Bone marrow (tissue), 2 donors: Measurements from ENCODE around the gene GSKIP.

Experiments used
- DNase-seq, 2 donors: peaks; one replicate each; lab custom pipeline; 2025; lab: John Stamatoyannopoulos, UW

The GSKIP gene

GRCh38 chr14:96380735-96381134, 17.4 kb downstream of the GSKIP start:
- DNase-seq, result no peak

DNA sequence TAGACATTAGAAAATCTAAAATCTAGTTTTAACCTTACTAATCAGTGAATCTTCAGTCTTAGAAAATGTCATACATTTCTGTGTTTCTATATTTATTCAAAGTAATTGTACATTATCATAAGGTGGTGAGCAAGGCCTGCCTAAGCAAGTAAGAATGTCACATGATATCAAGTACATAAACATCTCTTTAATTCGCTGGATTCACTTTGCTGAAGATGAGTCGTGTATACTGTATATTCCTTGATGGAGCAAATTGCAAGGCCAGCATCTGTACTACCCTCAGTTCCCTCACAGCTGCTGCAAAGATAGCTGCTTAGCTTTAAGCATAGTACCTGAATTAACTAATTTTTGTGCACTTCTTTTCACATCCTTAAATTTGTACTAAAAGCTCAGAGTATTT, 20.1 kb downstream of the GSKIP start:
- no peak for DNase-seq

GRCh38 chr14:96384053-96384452, 20.7 kb downstream of the GSKIP start:
- DNase-seq, result no peak

DNA sequence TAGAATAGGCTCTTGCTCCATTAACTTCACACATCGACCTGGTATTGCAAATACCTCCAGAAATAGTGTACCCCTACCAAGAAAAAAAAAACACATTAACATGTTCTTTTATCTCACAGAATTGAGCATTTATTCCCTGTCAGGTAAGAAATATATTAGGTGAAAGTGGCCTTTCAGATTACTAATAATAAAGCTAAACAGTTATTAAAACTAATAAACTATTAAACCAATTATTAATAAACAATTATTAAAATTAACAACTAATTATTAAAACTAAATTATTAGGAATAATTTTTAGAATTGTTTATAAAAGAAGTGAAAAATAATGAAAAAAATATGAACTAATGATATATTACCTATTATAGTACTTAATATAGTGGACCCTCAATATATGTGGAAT, 21.4 kb downstream of the GSKIP start:
- DNase-seq, result no peak

DNA sequence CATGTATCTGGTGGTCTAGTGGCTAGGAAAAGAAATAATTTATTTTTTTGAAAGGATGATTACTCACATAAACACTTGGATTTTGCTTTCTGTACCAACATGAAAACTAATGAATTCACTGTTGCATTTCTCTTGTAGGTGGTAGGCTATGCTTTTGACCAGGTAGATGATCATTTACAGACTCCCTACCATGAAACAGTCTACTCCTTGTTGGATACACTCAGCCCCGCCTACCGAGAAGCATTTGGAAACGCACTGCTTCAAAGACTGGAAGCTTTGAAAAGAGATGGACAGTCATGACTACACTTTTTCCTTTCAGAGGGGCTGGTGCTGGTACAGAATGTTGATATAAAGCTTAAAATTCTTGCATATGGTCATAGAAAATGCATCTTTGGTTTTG, 22.1 kb downstream of the GSKIP start:
- no peak for DNase-seq

DNA sequence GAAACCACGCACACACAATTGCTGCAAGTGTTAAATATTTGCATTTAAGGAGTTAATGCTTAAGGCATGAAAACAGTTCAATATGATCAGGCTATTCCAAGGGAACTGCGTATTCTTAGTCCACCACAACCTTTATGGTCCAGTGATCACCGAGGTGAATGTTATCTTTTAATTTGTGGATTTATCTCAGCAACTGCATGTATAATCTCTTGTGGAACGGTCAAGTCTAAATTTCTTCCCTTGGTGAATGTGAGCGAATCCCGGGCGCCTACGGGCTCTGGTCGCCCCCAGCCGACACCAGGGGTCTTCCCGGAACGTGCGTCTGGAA, 27.6 kb downstream of the GSKIP start:
- DNase-seq, result no peak

GRCh38 chr14:96391293-96392118, 28.2 kb downstream of the GSKIP start:
- peak; percentile 94 to 97 for DNase-seq

- DNase-seq, result no peak
Observed at GRCh38 chr14:96393071-96393691, 29.9 kb downstream of the GSKIP start.

GRCh38 chr14:96394047-96394815, 30.9 kb downstream of the GSKIP start:
- no peak for DNase-seq

DNA sequence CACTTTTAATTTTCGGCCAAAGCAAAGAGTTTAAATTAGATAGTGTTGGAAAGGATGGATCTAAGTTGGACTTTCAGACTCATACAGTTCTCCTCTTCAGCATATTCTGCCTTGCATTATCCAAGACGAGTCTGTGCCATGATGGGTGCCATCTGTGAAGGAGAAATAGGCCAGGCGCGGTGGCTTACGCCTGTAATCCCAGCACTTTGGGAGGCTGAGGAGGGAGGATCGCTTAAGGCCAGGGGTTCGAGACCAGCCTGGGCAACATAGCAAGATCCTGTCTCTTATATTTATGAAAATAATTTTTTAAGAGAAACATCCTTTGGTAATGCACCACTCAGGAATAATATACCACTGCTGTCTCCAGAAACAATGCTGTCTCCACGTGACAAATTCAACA, 35.1 kb downstream of the GSKIP start:
- DNase-seq, result no peak

DNA sequence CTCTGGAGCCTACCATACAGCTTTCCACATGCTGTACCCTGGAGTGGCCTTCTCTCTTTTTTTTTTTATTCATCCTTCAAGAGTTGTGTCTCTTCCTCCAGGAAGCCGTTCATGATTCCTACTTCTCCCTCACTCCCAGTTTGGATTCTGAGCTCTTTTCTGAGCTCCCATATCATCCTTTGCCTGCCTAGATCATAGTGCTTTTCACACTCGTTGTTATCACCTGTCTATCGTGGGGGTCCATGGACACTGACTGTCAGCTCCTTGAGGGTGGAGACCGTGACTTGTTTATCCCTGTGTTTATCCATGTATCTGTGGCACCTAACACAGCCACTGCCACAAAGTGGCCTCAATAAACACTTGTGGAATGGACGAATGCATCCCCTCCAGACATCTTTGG, 35.6 kb downstream of the GSKIP start:
- DNase-seq, result no peak

GRCh38 chr14:96399405-96399804, 36.1 kb downstream of the GSKIP start:
- DNase-seq, result no peak

DNA sequence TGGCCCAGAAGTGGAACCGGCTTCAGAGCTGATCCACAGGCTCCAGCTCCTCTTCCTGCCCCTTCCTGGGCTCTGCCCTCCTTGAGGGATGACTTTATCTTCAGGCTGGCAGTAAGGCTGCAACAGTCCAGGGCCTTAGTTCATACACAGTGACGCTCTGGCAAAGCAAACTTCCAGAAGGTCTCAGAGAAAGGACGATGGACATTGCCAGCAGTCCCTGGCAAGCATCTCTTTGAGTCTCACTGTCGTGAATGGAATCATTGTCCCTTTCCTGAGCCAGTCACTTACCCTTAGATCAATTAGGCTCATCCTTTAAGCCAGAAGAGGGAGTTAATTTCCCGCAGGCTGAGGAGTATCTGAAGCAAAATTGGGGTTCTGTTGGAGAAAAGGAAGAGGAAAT, 37.2 kb downstream of the GSKIP start:
- DNase-seq, result no peak

GRCh38 chr14:96403409-96403808, 40.1 kb downstream of the GSKIP start:
- no peak for DNase-seq

GRCh38 chr14:96405677-96406076, 42.4 kb downstream of the GSKIP start:
- DNase-seq, result no peak

DNA sequence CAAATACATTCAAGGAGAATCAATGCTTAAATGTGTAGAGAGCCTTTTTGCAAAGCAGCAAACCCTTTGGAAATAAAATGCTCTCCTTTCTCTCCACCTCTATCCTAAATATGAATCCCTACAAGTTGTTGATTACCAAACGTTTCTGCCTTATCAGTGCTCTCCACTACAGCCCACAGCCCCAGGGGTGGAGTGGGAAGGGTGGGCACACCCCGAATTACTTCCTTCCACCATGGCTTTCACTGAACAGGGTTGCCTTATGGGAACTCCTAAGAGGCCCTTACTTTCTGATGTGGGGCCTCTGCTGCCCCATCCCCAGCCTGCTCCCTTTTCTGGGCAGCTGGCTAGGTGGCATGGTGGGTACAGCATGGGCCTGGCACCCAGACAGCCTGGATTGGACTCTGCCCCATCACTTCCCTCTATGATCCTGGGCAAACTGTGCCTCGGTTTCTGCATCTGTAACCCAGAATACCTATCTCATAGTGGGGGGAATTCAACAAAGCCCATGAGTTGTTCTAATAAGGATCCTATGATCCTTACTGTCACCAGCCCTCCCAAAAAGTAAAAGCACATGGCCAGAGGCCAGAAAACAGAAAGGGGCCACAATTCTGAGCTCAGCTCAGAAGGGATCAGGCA, 44.7 kb downstream of the GSKIP start:
- no peak for DNase-seq

- no peak for DNase-seq
Observed at GRCh38 chr14:96408608-96409007, 45.3 kb downstream of the GSKIP start.

- no peak for DNase-seq
Observed at GRCh38 chr14:96409701-96410100, 46.4 kb downstream of the GSKIP start.

- no peak for DNase-seq
Observed at GRCh38 chr14:96410119-96410518, 46.8 kb downstream of the GSKIP start.

DNA sequence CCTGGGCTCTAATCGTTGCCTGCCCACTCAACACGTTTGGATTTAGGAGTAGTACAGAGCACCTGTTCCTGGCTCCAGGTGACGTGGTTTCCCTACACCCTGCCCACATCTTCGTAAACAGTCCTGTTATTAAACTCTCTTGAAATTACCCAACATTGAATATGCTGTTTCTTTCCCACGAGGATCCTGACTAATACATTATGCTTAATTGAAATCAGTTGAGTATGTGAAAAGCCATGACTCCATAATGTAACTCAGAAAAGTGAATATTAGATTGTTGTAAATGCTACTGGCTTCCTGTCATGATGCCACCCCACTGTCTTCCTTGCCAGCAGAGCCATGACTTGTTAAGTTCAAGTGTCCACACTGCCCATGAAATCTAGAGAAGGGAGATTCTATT, 50.2 kb downstream of the GSKIP start:
- no peak for DNase-seq

GRCh38 chr14:96415559-96415958, 52.2 kb downstream of the GSKIP start:
- no peak for DNase-seq

- DNase-seq, result no peak
Observed at GRCh38 chr14:96416292-96416691, 53.0 kb downstream of the GSKIP start.

GRCh38 chr14:96417254-96417653, 53.9 kb downstream of the GSKIP start:
- no peak for DNase-seq
